HepG2 (cell line): Measurements from ENCODE around the gene SGCD. TPM values are rescaled to one million over a fixed set of nuclear protein-coding genes. Genes with fewer than 3 reads are reported as not detected.
A peak's percentile ranks its signal among the peaks of the same experiment; 100 is the strongest.

Experiments
- ATRX ChIP-seq: sonication (generic); formaldehyde crosslinking; IDR thresholded peaks from 2 replicates; pipeline ENCODE4 v1.4.0; 2020; ENCODE audit warnings: missing genetic modification reagents, borderline replicate concordance
- CSRNP1 ChIP-seq: sonication (generic); formaldehyde crosslinking; IDR thresholded peaks from 2 replicates; pipeline ENCODE4 v1.8.1; 2023; ENCODE audit warnings: mild to moderate bottlenecking, missing genetic modification reagents
- GABPA ChIP-seq, 2 experiments: IDR thresholded peaks; 2 replicates each; pipeline ENCODE4 v1.6.1; 2011 to 2016; ENCODE audit warnings: low read depth in 2 of 2, low read length in 1 of 2, missing biosample characterization in 1 of 2, missing genetic modification characterization in 1 of 2
- HNF1A ChIP-seq, 2 experiments: sonication (generic) in 1 of 2; formaldehyde crosslinking in 1 of 2; IDR thresholded peaks; 2 replicates each; pipeline versions ENCODE4 v1.4.0 to v1.6.1; 2016 to 2020; ENCODE audit warnings: borderline replicate concordance in 1 of 2, low read depth in 1 of 2, mild to moderate bottlenecking in 1 of 2, missing genetic modification reagents in 1 of 2
- LCORL ChIP-seq, 2 experiments: fragments of 450-650 bp in 1 of 2; sonication (generic) in 1 of 2; formaldehyde crosslinking in 1 of 2; IDR thresholded peaks; 2 replicates each; pipeline versions ENCODE4 v1.5.0 to v1.6.1; 2017 to 2020; ENCODE audit warnings: antibody characterized with exemption in 1 of 2, missing genetic modification reagents in 1 of 2
- NBN ChIP-seq: fragments of 450-650 bp; conservative IDR thresholded peaks from 2 replicates; pipeline ENCODE4 v1.6.1; 2017
- NONO ChIP-seq, 2 experiments: fragments of 450-650 bp in 1 of 2; sonication (generic) in 1 of 2; formaldehyde crosslinking in 1 of 2; IDR thresholded peaks in 1 of 2; conservative IDR thresholded peaks in 1 of 2; 2 replicates each; pipeline versions ENCODE4 v1.6.1 to v1.8.0; 2017 to 2022; ENCODE audit warnings: mild to moderate bottlenecking in 1 of 2, missing genetic modification reagents in 1 of 2, moderate library complexity in 1 of 2
- NPAS2 ChIP-seq: sonication (generic); formaldehyde crosslinking; IDR thresholded peaks from 2 replicates; pipeline ENCODE4 v1.8.0; 2022; ENCODE audit warnings: mild to moderate bottlenecking, missing genetic modification reagents, borderline replicate concordance
- PREB ChIP-seq: sonication (generic); formaldehyde crosslinking; IDR thresholded peaks from 2 replicates; pipeline ENCODE4 v1.4.0; 2020; ENCODE audit warnings: missing genetic modification reagents
- RAD51 ChIP-seq: fragments of 450-650 bp; IDR thresholded peaks from 2 replicates; pipeline ENCODE4 v1.6.1; 2016; ENCODE audit warnings: borderline replicate concordance
- TEAD2 ChIP-seq: sonication (generic); formaldehyde crosslinking; IDR thresholded peaks from 2 replicates; pipeline ENCODE4 v1.9.0; 2021; ENCODE audit warnings: missing genetic modification reagents
- YY1 ChIP-seq: IDR thresholded peaks from 2 replicates; pipeline ENCODE4 v1.6.1; 2011; ENCODE audit warnings: low read length, low read depth, moderate library complexity, mild to moderate bottlenecking; ENCODE audit not compliant: insufficient read depth, insufficient replicate concordance
- ZBTB2 ChIP-seq: sonication (generic); formaldehyde crosslinking; IDR thresholded peaks from 2 replicates; pipeline ENCODE4 v1.8.0; 2022; ENCODE audit warnings: low read depth, missing genetic modification reagents
- ZFP90 ChIP-seq: sonication (generic); formaldehyde crosslinking; IDR thresholded peaks from 2 replicates; pipeline ENCODE4 v1.8.0; 2022; ENCODE audit warnings: missing genetic modification reagents, mild to moderate bottlenecking, inconsistent platforms, borderline replicate concordance
- ZNF224 ChIP-seq: sonication (generic); formaldehyde crosslinking; IDR thresholded peaks from 2 replicates; pipeline ENCODE4 v1.5.0; 2020; ENCODE audit warnings: mild to moderate bottlenecking, missing genetic modification reagents
- ZNF329 ChIP-seq: sonication (generic); formaldehyde crosslinking; IDR thresholded peaks from 2 replicates; pipeline ENCODE4 v1.9.0; 2021; ENCODE audit warnings: low read depth, mild to moderate bottlenecking, missing genetic modification reagents
- ZNF441 ChIP-seq: sonication (generic); formaldehyde crosslinking; IDR thresholded peaks from 2 replicates; pipeline ENCODE4 v1.7.0; 2021; ENCODE audit warnings: missing genetic modification reagents, borderline replicate concordance
- ZNF576 ChIP-seq: sonication (generic); formaldehyde crosslinking; IDR thresholded peaks from 2 replicates; pipeline ENCODE4 v1.4.0; 2020; ENCODE audit warnings: mild to moderate bottlenecking, missing genetic modification reagents
- ZNF589 ChIP-seq: sonication (generic); formaldehyde crosslinking; conservative IDR thresholded peaks from 2 replicates; pipeline ENCODE4 v1.8.0; 2022; ENCODE audit warnings: mild to moderate bottlenecking, moderate library complexity, missing genetic modification reagents
- ZNF616 ChIP-seq: sonication (generic); formaldehyde crosslinking; IDR thresholded peaks from 2 replicates; pipeline ENCODE4 v1.5.0; 2020; ENCODE audit warnings: low read depth, mild to moderate bottlenecking, missing genetic modification reagents
- ZSCAN25 ChIP-seq: sonication (generic); formaldehyde crosslinking; IDR thresholded peaks from 2 replicates; pipeline ENCODE4 v1.8.0; 2022; ENCODE audit warnings: mild to moderate bottlenecking, missing genetic modification reagents
- polyA plus RNA-seq, 8 experiments: library from polyadenylated mRNA; depleted of rRNA in 3 of 8; stranded (reverse) in 7 of 8; unstranded in 1 of 8; fragments of >200 nt; fragmentation: Illumina TruSeq in 4 of 8; extraction: Trizol in 4 of 8; gene quantifications; 2 replicates each; pipeline versions ENCODE4 v1.2.1 to v1.2.3, GENCODE V29; 2011 to 2016; ENCODE audit warnings: low read depth in 4 of 8, missing spikeins in 1 of 8, mixed read lengths in 1 of 8; ENCODE audit not compliant: insufficient read depth in 1 of 8
- total RNA-seq, 5 experiments: library from RNA; depleted of rRNA; stranded (reverse); fragments of >200 nt; fragmentation: Illumina TruSeq; extraction: Trizol; gene quantifications; 2 replicates each; pipeline ENCODE4 v1.2.3, GENCODE V29; 2016; ENCODE audit warnings: low read depth in 1 of 5

SGCD gene
- total and polyA plus RNA-seq, 2 of the 13 experiments (the other 11 are each of a cell fraction or from before 2014, with no cell fraction given) = not detected

- 0 out of 2 replicates have a peak, but pooled peaks have one; percentile 16 for TF ChIP-seq HNF1A (IDR thresholded peaks at IDR 0.05; ENCODE audit: low read depth)
- no peak for TF ChIP-seq HNF1A (CRISPR knock-in tag; IDR thresholded peaks at IDR 0.05; ENCODE audit: borderline replicate concordance)
- no peak for TF ChIP-seq ZNF589 (CRISPR knock-in tag)
- no peak for TF ChIP-seq YY1
- TF ChIP-seq CSRNP1 = no peak
- no peak for TF ChIP-seq GABPA (IDR thresholded peaks at IDR 0.05; ENCODE audit: low read depth, low read length)
- 0 out of 2 replicates have a peak, but pooled peaks have one; percentile 22 for TF ChIP-seq GABPA (CRISPR knock-in tag; IDR thresholded peaks at IDR 0.05; ENCODE audit: low read depth)
- no peak for TF ChIP-seq LCORL (IDR thresholded peaks at IDR 0.05)
- TF ChIP-seq LCORL (CRISPR knock-in tag; IDR thresholded peaks at IDR 0.05) = no peak
- TF ChIP-seq ATRX = no peak
- no peak for TF ChIP-seq NBN
- no peak for TF ChIP-seq ZNF224 (CRISPR knock-in tag)
- TF ChIP-seq ZNF616 (CRISPR knock-in tag) = no peak
- TF ChIP-seq ZNF576 (CRISPR knock-in tag) = no peak
- TF ChIP-seq NPAS2 = no peak
- TF ChIP-seq ZNF329 = no peak
- no peak for TF ChIP-seq ZNF441 (CRISPR knock-in tag)
- no peak for TF ChIP-seq TEAD2 (CRISPR knock-in tag)
- TF ChIP-seq PREB (CRISPR knock-in tag) = no peak
- TF ChIP-seq ZFP90 (CRISPR knock-in tag) = no peak
- no peak for TF ChIP-seq NONO (IDR thresholded peaks at IDR 0.05)
- TF ChIP-seq NONO (CRISPR knock-in tag; conservative IDR thresholded peaks at IDR 0.05) = no peak
- no peak for TF ChIP-seq ZSCAN25
- TF ChIP-seq RAD51 = no peak
- TF ChIP-seq ZBTB2 (CRISPR knock-in tag) = no peak
These were observed 357.3 kb downstream of the SGCD start (continued) for GRCh38 chr5:156684216-156684615.
